DMS53 (cell line): ENCODE data around the gene KCNN4.

ENCODE experiments used
- DNase-seq: peaks from one replicate; lab custom pipeline; 2025; lab: John Stamatoyannopoulos, UW

KCNN4 gene

GRCh38 chr19:43748205-43748594 lies 32.6 kb downstream of the KCNN4 start:
- no peak for DNase-seq

GRCh38 chr19:43747557-43748204 lies 33.1 kb downstream of the KCNN4 start:
- no peak for DNase-seq

- no peak for DNase-seq
Observed at GRCh38 chr19:43743059-43743458, 37.7 kb downstream of the KCNN4 start.

- DNase-seq = no peak
Observed at GRCh38 chr19:43741075-43741825, 39.5 kb downstream of the KCNN4 start.

DNA sequence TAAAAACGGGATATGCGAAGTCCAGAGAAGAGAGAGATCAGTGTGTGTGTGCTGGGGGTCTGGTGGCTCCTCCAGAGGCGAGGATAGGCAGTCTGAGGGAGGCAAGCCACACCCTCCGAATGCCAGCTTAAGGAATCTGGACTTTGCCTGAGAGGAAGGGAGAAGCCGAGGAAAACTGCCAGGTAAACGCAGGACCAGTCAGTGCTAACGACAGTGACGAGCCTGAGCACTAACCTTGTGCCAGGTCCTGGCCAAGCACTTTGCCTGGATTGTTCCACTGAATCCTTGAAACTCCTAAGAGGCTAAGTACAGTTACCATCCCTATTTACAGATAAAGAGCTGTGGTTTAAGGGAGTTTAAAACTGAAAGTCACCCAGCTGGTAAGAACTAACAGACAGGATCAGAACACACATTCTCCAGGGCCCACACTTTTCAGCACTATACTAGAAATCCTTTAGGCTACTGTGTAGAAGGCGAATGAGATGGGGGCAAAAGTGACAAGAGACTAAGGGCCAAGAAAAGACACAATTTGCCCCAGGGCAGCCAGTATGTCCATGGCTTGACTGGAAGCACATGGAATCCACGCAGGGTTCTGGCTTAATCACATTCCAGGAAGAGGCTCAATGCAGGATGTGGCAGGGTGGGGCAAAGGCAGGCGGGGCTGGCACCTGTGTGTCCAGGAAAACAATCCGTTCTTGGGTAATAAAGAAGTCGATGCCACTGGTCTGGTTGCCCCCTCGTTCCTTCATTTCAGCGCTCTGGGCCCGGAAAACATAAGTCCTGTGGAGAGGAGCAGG lies 41.1 kb downstream of the KCNN4 start:
- DNase-seq = no peak

- DNase-seq = no peak
Observed at GRCh38 chr19:43738780-43739211, 42.0 kb downstream of the KCNN4 start.

DNA sequence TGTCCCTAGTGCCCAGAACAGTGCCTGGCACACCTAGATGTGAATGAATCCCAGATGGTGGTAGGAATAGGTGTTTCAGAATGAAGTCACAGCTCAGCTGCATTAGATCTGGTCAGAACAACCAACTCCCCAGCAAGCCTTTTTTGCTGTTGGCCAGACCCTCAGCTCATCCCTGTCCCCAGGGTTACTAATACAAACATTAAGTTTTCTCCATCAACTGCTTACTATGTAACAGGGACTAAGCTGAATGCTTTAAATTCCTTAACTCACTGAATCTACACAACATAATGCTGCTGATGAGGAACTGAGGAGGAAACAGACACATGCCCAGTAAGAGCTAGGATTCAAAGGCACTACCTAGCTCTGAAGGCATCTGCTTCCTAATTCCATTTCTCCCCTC lies 44.8 kb downstream of the KCNN4 start:
- no peak for DNase-seq

- no peak for DNase-seq
Observed at GRCh38 chr19:43735013-43735412, 45.8 kb downstream of the KCNN4 start.

DNA sequence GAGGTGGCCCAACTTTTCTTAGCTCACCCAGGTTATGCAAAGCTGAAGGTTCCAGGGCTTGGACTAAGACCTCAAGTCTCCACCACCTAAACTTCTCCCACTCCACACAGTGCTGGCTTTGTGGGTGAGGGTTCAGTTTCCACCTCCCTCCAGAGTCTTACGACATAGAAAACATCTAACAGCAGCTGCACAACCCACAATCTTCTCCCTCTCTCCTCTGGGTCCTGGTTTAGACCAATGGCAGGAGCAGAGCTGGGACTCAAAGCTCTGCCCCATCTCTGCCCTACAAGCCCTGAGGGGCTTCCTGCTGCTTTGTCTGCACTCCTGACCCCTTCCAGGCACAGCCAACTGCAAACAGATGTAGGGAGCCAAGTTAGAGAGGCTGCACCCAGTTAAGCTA lies 48.9 kb downstream of the KCNN4 start:
- no peak for DNase-seq

- no peak for DNase-seq
Observed at GRCh38 chr19:43731346-43731745, 49.4 kb downstream of the KCNN4 start.

DNA sequence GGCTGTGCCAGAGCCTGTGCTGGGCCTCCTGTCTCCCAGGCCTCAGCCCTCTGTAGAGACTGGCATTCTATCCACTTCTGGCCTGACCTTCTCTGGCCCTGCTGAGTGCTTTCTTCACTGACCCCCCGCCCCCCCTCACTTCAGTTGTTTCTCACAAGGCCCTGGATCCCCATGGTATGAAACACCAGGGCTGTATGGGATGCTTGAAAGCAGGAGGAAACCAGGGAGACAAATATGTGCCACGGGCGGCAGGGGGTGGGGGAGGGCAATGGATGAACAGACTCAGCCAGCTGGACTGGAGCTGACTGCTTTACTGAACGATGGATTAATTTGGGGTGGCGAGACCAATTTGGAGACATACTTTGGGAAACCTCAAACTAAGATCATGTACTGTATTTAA lies 50.9 kb downstream of the KCNN4 start:
- DNase-seq = no peak

GRCh38 chr19:43727593-43727853 lies 53.2 kb downstream of the KCNN4 start:
- DNase-seq = no peak

DNA sequence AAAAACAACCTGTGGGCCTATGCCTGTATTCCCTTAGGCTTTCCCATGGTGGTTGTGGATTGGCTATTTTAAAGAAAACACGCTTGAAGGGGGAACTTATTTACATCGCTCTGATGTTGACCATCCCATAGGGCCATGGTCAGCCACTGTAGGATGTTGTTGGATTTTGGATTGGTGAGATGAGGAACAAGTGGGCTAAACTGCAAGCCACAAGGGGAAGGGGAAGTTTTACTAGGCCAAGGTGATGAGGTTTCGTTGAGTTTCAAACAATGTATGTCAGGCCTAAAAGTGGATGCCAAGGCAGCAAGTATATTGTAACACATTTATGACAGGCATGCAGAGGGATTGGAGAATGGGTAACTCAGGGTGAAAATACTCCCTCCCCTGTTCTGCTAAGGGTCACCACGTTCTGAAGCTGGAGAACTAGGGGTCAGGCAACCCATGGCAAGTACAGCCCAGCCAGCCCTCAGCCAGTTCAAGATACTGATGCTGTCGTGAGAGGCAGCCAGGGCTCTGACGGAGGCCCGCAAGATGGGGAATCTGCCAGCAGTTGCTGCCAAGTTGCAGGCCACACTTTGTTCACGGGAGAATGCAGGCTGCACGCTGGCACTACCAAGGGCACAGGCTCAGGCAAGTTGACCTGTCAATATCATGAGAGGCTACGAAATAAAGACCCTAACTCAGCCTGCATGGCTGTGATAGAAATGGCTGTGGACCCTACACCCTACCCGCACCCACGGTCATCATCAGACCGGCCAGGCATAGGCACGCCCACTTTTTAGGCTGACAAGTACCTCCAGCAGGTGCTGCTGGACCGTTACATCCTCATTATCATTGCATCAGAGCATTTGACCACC lies 53.8 kb downstream of the KCNN4 start:
- no peak for DNase-seq

GRCh38 chr19:43725468-43725867 lies 55.3 kb downstream of the KCNN4 start:
- DNase-seq = no peak

DNA sequence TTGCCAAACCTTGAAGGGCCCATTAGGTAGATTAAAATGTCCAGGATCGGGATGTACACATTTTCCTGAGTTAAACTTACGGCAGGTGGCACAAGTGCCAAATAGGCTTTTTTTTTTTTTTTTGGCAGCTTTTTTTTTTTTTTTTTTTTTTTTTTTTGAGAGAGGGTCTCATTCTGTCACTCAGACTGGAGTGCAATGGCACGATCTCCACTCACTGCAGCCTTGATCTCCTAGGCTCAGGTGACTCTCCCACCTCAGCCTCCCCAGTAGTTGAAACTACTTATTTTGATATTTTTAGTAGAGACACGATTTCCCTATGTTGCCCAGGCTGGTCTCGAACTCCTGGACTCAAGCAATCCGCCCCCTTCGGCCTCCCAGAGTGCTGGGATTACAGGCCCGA lies 55.9 kb downstream of the KCNN4 start:
- no peak for DNase-seq

DNA sequence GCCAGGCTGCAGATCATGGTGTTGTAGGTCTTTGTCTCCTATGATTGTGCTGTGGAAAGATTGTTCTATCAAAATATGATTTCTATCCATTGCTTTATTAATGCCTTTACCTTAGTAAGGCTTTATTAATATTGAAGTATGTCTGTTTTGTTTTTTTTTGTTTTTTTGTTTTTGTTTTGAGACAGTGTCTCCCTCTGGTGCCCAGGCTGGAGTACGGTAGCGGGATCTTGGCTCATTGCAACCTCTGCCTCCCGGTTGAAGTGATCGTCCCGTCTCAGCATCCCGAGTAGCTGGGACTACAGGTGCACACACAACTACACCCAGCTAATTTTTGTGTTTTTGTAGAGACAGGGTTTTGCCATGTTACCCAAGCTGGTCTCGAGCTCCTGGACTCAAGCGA lies 57.2 kb downstream of the KCNN4 start:
- DNase-seq = no peak

DNA sequence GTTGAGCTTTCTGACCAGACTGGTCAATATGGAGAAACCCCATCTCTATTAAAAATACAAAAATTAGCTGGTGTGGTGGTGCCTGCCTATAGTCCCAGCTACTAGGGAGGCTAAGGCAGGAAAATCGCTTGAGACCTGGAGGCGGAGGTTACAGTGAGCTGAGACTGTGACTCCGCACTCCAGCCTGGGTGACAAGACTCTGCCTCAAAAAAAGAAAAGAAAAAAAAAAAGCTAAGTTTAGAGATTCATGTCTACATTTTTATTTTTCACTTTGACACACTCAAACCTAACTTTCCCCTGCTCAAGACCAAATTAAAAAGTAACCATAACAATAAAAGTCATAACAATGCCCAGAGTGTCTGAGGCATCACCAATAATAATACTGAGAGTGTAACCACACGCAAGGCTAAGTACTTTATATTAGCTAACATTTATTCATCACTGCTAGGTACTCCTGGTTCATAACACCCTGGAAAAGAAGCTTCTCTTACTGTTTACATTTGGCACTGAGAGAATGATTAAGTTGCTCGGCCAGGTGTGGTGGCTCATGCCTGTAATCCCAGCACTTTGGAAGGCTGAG lies 59.2 kb downstream of the KCNN4 start:
- DNase-seq = no peak

- no peak for DNase-seq
Observed at GRCh38 chr19:43720936-43721335, 59.8 kb downstream of the KCNN4 start.

DNA sequence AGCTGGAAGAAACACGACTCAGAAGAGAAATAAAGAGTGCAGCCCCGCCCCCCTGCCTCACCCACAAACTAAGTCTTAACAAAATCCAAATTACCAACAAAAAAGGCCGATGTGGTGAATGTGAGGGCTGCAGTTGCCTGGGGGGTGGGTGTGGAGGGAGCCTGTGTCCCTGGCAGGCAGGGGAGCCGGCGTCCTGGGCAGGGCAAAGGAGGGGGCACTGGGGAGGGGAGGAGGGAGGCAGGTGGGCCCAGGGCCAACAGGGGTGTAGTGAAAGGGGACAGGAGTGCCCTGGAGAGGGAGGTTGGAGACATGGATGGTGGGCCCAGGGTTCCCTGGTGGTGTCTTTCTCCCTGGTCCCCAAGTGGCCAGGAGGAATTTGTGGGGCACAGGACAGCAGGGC lies 60.9 kb downstream of the KCNN4 start:
- no peak for DNase-seq

GRCh38 chr19:43719378-43719868 lies 61.4 kb downstream of the KCNN4 start:
- peak; percentile 38 for DNase-seq

DNA sequence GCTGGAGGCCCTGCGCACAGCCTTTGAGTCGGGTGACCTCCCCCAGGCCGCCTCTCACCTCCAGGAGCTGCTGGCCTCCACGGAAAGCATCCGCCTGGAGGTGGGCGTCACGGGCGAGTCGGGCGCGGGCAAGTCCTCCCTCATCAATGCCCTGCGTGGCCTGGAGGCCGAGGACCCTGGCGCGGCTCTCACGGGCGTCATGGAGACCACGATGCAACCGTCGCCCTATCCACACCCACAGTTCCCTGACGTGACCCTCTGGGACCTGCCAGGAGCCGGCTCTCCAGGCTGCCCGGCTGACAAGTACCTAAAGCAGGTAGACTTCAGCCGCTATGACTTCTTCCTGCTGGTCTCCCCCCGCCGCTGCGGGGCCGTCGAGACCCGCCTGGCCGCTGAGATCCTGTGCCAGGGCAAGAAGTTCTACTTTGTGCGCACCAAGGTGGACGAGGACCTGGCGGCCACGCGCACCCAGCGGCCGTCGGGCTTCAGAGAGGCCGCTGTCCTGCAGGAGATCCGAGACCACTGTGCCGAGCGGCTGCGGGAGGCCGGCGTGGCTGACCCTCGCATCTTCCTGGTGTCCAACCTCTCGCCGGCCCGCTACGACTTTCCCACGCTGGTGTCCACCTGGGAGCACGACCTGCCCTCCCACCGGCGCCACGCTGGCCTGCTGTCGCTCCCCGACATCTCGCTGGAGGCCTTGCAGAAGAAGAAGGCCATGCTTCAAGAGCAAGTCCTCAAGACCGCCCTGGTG lies 62.0 kb downstream of the KCNN4 start:
- DNase-seq = peak; percentile 33
